Endothelial cell of umbilical vein (primary cell): ENCODE data around the gene FBXO24.

Source experiments
- CTCF ChIP-seq, 2 donors: IDR thresholded peaks; 1 replicate in 1 of 2; 2 replicates in 1 of 2; pipeline ENCODE4 v1.5.1; 2011; ENCODE audit warnings: low read length in 2 of 2, mild to moderate bottlenecking in 2 of 2, moderate library complexity in 2 of 2, control low read depth in 1 of 2, inconsistent platforms in 1 of 2, low read depth in 1 of 2; ENCODE audit not compliant: insufficient read depth in 1 of 2; ENCODE audit errors: extremely low read depth in 1 of 2
- EZH2 ChIP-seq: IDR thresholded peaks from 2 replicates; pipeline ENCODE4 v1.6.1; 2012; ENCODE audit warnings: borderline replicate concordance, low read depth, mild to moderate bottlenecking, moderate library complexity, low read length, inconsistent platforms; ENCODE audit not compliant: severe bottlenecking
- FOS ChIP-seq: IDR thresholded peaks from 2 replicates; pipeline ENCODE4 v1.6.1; 2011; ENCODE audit warnings: mild to moderate bottlenecking, low read length, moderate library complexity, borderline replicate concordance; ENCODE audit not compliant: insufficient read depth
- GATA2 ChIP-seq: IDR thresholded peaks from 2 replicates; pipeline ENCODE4 v1.7.0; 2011; ENCODE audit warnings: low read depth, mild to moderate bottlenecking, moderate library complexity, mixed read lengths, low read length; ENCODE audit not compliant: insufficient read length, insufficient read depth
- MAX ChIP-seq: IDR thresholded peaks from 2 replicates; pipeline ENCODE4 v1.6.1; 2011; ENCODE audit not compliant: insufficient read depth, insufficient read length
- MYC ChIP-seq: IDR thresholded peaks from one replicate; pipeline ENCODE4 v1.6.1; 2011; ENCODE audit warnings: mild to moderate bottlenecking, low read depth, low read length
- POLR2A ChIP-seq: IDR thresholded peaks from 2 replicates; pipeline ENCODE4 v1.6.1; 2012; ENCODE audit warnings: low read depth, mild to moderate bottlenecking, control low read depth, low read length
- POLR2AphosphoS5 ChIP-seq: IDR thresholded peaks from 2 replicates; pipeline ENCODE4 v1.6.1; 2012; ENCODE audit warnings: low read depth, mild to moderate bottlenecking, control low read depth, low read length, moderate library complexity; ENCODE audit not compliant: insufficient read depth

- TF ChIP-seq GATA2 (no peak), CTCF (IDR thresholded peaks at IDR 0.05; ENCODE audit: extremely low read depth in 1 of 2, insufficient read depth in 1 of 2, low read depth in 1 of 2, low read length in 2 of 2) (no peak), MYC (no peak), EZH2 (no peak), POLR2A (no peak), MAX (no peak), POLR2AphosphoS5 (no peak), FOS (no peak)
Observed at GRCh38 chr7:100572949-100573675, 13.0 kb upstream of the FBXO24 start.
